ENCODE results near the gene MRPL24. TPM values are rescaled to one million over a fixed set of nuclear protein-coding genes. Genes with fewer than 3 reads are reported as not detected.

Gene MRPL24
- total RNA-seq, 4 donors from 2014 or later: 22.9 to 55.6 (median 35.9) TPM

GRCh38 chr1:156752843-156753482, 12.1 kb upstream of the MRPL24 start:
- Histone ChIP-seq H3K27ac (peak overlapping the region in 2 of 3 donors; percentile 93 to 100), H3K4me3 (replicated peaks in 1 of 3) (peak overlapping the region in 1 of 3 donors; percentile 99), H3K4me1 (peaks cover 28 to 33% of the 10 kb centered on the region in 2 donors), H3K36me3 (no peaks in the 10 kb centered on the region), H3K9me3 (no peaks in the 10 kb centered on the region), H3K27me3 (no peaks in the 10 kb centered on the region)
- TF ChIP-seq, protein P1, sequence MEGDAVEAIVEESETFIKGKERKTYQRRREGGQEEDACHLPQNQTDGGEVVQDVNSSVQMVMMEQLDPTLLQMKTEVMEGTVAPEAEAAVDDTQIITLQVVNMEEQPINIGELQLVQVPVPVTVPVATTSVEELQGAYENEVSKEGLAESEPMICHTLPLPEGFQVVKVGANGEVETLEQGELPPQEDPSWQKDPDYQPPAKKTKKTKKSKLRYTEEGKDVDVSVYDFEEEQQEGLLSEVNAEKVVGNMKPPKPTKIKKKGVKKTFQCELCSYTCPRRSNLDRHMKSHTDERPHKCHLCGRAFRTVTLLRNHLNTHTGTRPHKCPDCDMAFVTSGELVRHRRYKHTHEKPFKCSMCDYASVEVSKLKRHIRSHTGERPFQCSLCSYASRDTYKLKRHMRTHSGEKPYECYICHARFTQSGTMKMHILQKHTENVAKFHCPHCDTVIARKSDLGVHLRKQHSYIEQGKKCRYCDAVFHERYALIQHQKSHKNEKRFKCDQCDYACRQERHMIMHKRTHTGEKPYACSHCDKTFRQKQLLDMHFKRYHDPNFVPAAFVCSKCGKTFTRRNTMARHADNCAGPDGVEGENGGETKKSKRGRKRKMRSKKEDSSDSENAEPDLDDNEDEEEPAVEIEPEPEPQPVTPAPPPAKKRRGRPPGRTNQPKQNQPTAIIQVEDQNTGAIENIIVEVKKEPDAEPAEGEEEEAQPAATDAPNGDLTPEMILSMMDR (IDR thresholded peaks at IDR 0.05): no peak
- peak in 1 of 2 donors; percentile 14 for TF ChIP-seq POLR2A (IDR thresholded peaks at IDR 0.05)
- DNase-seq: peak; percentile 69 to 70
- intact Hi-C loops (cut with DNase I): no loop called here
- WGBS, 2 donors: 17 to 22% methylated on average over 1 of the region's 1 CpG

DNA sequence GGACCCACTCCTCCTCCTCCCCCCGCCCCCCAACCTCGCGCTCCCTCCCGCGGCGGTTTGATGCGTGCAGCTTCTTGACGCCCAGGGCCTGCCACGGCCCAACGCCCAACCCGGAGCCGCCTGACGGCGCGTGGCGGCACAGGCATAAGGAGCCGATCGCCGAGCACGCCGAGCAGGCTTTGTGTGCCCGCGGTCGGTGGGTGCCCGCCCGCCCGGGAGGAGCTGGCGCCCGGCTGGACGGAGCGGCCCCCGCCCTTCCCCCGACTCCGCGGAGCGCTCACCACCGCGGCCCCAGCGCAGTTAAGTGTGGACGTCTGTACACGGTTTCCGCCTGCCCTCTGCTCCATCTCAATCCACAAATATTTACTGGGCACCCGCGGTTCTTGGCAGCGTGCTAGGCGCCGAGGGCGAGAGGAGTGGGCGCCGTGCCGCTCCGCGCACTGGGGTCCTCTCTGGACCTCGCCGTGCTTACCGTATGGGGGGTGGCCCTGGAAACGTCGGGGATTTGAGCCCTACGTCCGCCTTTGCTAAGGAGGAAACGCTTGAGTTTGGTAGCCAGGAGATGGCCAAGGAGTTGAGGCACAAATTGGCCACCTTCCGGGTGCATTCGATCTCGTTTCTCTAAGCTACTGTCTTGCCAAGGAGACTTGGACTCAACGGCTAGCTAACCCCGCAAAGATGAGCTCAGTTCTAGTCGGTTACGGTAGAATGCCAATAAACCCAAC, 11.0 kb upstream of the MRPL24 start:
- 0% methylated on average over 23 to 48 of the region's 68 CpGs for WGBS, 2 donors
- TF ChIP-seq POLR2A (IDR thresholded peaks at IDR 0.05): peak in 1 of 2 donors; percentile 73
- TF ChIP-seq, protein P1 (IDR thresholded peaks at IDR 0.05): peak in 1 of 6 experiments; percentile 15
- DNase-seq: peak; percentile 98
- intact Hi-C loops (cut with DNase I): no loop called here
- H3K27me3 ChIP-seq: no peaks in the 10 kb centered on the region
- no peaks in the 10 kb centered on the region for H3K9me3 ChIP-seq
- peak overlapping the region; percentile 90 to 100 (median 93) for H3K27ac ChIP-seq
- peak overlapping the region; percentile 60 to 99 (median 98) for H3K4me3 ChIP-seq (replicated peaks in 1 of 3)
- no peaks in the 10 kb centered on the region for H3K36me3 ChIP-seq
- peaks cover 36 to 41% of the 10 kb centered on the region in 2 donors for H3K4me1 ChIP-seq

GRCh38 chr1:156751451-156751756, 10.5 kb upstream of the MRPL24 start, which contains the start of gene HDGF:
HDGF (minus strand) TSS chr1:156751675; CDS start chr1:156751429, 246 bp downstream.
- H3K36me3 ChIP-seq: no peaks in the 10 kb centered on the region
- H3K9me3 ChIP-seq: no peaks in the 10 kb centered on the region
- peak within 1 kb of the TSS; percentile 60 to 99 (median 98) for H3K4me3 ChIP-seq (replicated peaks in 1 of 3)
- intact Hi-C loops (cut with DNase I): no loop called here
- no peaks in the 10 kb centered on the region for H3K27me3 ChIP-seq
- DNase-seq: no peak
- WGBS, 2 donors: 0 to 1% methylated on average over 8 to 20 of the region's 48 CpGs
- H3K4me1 ChIP-seq: peaks cover 40 to 43% of the 10 kb centered on the region in 2 donors
- H3K27ac ChIP-seq: peak within 1 kb of the TSS; percentile 93 to 100 (median 99)
- TF ChIP-seq, protein P1 (IDR thresholded peaks at IDR 0.05): no peak
- peak in 1 of 2 donors; percentile 74 for TF ChIP-seq POLR2A (IDR thresholded peaks at IDR 0.05)

GRCh38 chr1:156750711-156751450, 10.0 kb upstream of the MRPL24 start:
- Histone ChIP-seq H3K4me1 (peaks cover 45 to 48% of the 10 kb centered on the region in 2 donors), H3K9me3 (no peaks in the 10 kb centered on the region), H3K36me3 (no peaks in the 10 kb centered on the region), H3K27me3 (no peaks in the 10 kb centered on the region), H3K4me3 (replicated peaks in 1 of 3) (peak overlapping the region; percentile 27 to 99 (median 51)), H3K27ac (peak overlapping the region; percentile 93 to 100 (median 99))
- DNase-seq: peak; percentile 56 to 61
- intact Hi-C loops (cut with DNase I): no loop called here
- TF ChIP-seq, protein P1 (IDR thresholded peaks at IDR 0.05): peak in 3 of 6 experiments; percentile 5 to 20 (median 14)
- TF ChIP-seq POLR2A (IDR thresholded peaks at IDR 0.05): no peak
- 0% methylated on average over 24 to 27 of the region's 64 CpGs for WGBS, 2 donors
